HepG2 (cell line): ENCODE results near the gene ACSS1. TPM values are rescaled to one million over a fixed set of nuclear protein-coding genes. Genes with fewer than 3 reads are reported as not detected.

Source experiments
- ATAC-seq: fragments of 200-7000 bp; cut with Tn5 transposase; 3 replicates; pipeline ENCODE4 v1.9.1; 2020; ENCODE audit warnings: mild to moderate bottlenecking, moderate library complexity
- BruUV-seq: library from RNA; stranded (reverse); fragments of 400-500 nt; replicated peaks from 2 replicates; lab custom pipeline; 2021; lab: Mats Ljungman, UMichigan
- CTCF ChIA-PET: fragments of 300-600 bp; formaldehyde crosslinking; extraction: SDS; loops from one replicate; lab custom pipeline; 2021; ENCODE audit warnings: low total read pairs, inconsistent platforms, low intra/inter-chr PET ratio; lab: Yijun Ruan, JAX
- POLR2A ChIA-PET: fragments of 350-600 bp; sonication (Branson Sonifier 250); formaldehyde crosslinking; loops from one replicate; lab custom pipeline; 2020; ENCODE audit warnings: antibody characterized with exemption, inconsistent platforms; lab: Yijun Ruan, JAX
- DNase-seq: peaks from one replicate; pipeline ENCODE4 v3.0.0-alpha.2; 2015; ENCODE audit warnings: low spot score
- FAIRE-seq: peaks from 3 replicates; lab custom pipeline; 2011; peaks lifted over from hg19 to GRCh38; lab: Jason Lieb, UNC
- H2AFZ ChIP-seq: one replicate; pipeline ENCODE4 v1.6.1; 2011; ENCODE audit warnings: low read length, inconsistent platforms
- H3K27ac ChIP-seq: fragments of 300-600 bp; 3 replicates; pipeline ENCODE4 v1.8.0; 2011; ENCODE audit warnings: mixed run types, mild to moderate bottlenecking, mixed read lengths, low read length, inconsistent platforms; ENCODE audit not compliant: insufficient read depth; ENCODE audit errors: extremely low read length
- H3K27me3 ChIP-seq, 2 experiments: fragments of 200-600 bp in 1 of 2; 2 replicates in 1 of 2; 3 replicates in 1 of 2; pipeline versions ENCODE4 v1.6.0 to v1.8.0; 2011; ENCODE audit warnings: low read length in 2 of 2, mild to moderate bottlenecking in 2 of 2, moderate library complexity in 2 of 2, inconsistent platforms in 1 of 2; ENCODE audit not compliant: insufficient read depth in 2 of 2, control insufficient read depth in 1 of 2
- H3K36me3 ChIP-seq, 2 experiments: fragments of 200-600 bp in 1 of 2; replicated peaks in 1 of 2; 2 replicates in 1 of 2; 3 replicates in 1 of 2; pipeline versions ENCODE4 v1.5.1 to v1.8.0; 2011; ENCODE audit warnings: low read length in 2 of 2, inconsistent platforms in 1 of 2; ENCODE audit not compliant: insufficient read depth in 2 of 2, control insufficient read depth in 1 of 2
- H3K4me1 ChIP-seq: 2 replicates; pipeline ENCODE4 v1.5.1; 2012; ENCODE audit warnings: low read length, inconsistent platforms; ENCODE audit not compliant: insufficient read depth
- H3K4me2 ChIP-seq: 2 replicates; pipeline ENCODE4 v1.6.0; 2011; ENCODE audit warnings: low read depth, low read length, inconsistent platforms
- H3K4me3 ChIP-seq, 3 experiments: fragments of 200-600 bp in 1 of 3; sonication (generic), shearing (Covaris generic) in 1 of 3; replicated peaks in 1 of 3; 2 replicates each; pipeline ENCODE4 v1.5.1; 2011 to 2016; ENCODE audit warnings: low read length in 3 of 3, inconsistent platforms in 2 of 3, low read depth in 2 of 3, mild to moderate bottlenecking in 2 of 3, control low read depth in 1 of 3, mixed read lengths in 1 of 3; ENCODE audit not compliant: insufficient read depth in 1 of 3
- H3K79me2 ChIP-seq: one replicate; pipeline ENCODE4 v1.6.1; 2011; ENCODE audit warnings: low read length, inconsistent platforms; ENCODE audit not compliant: insufficient read depth
- H3K9ac ChIP-seq: 2 replicates; pipeline ENCODE4 v1.6.0; 2011; ENCODE audit warnings: mild to moderate bottlenecking, low read depth, low read length, inconsistent platforms; ENCODE audit not compliant: insufficient read depth
- H3K9me3 ChIP-seq: 2 replicates; pipeline ENCODE4 v1.5.1; 2012; ENCODE audit warnings: mild to moderate bottlenecking, low read length
- H4K20me1 ChIP-seq: 2 replicates; pipeline ENCODE4 v1.6.0; 2011; ENCODE audit warnings: inconsistent platforms, mild to moderate bottlenecking, low read length, moderate library complexity; ENCODE audit not compliant: insufficient read depth
- AHDC1 ChIP-seq: sonication (generic); formaldehyde crosslinking; IDR thresholded peaks from 2 replicates; pipeline ENCODE4 v1.5.1; 2020; ENCODE audit warnings: mild to moderate bottlenecking, missing genetic modification reagents, borderline replicate concordance
- AKAP8 ChIP-seq: sonication (generic); formaldehyde crosslinking; IDR thresholded peaks from 2 replicates; pipeline ENCODE4 v1.5.1; 2020; ENCODE audit warnings: mild to moderate bottlenecking, missing genetic modification reagents
- CBX2 ChIP-seq, 2 experiments: fragments of 200-600 bp in 1 of 2; sonication (generic); formaldehyde crosslinking in 1 of 2; IDR thresholded peaks; 2 replicates each; pipeline versions ENCODE4 v1.7.0 to v1.8.1; 2018 to 2022; ENCODE audit warnings: low read depth in 2 of 2, low read length in 1 of 2, mild to moderate bottlenecking in 1 of 2, missing genetic modification reagents in 1 of 2
- GTF3A ChIP-seq: sonication (generic); formaldehyde crosslinking; conservative IDR thresholded peaks from 2 replicates; pipeline ENCODE4 v1.4.0; 2020; ENCODE audit warnings: mild to moderate bottlenecking, missing genetic modification reagents
- NRL ChIP-seq: sonication (generic); formaldehyde crosslinking; IDR thresholded peaks from 2 replicates; pipeline ENCODE4 v1.5.0; 2020; ENCODE audit warnings: missing genetic modification reagents, mild to moderate bottlenecking, moderate library complexity, borderline replicate concordance
- PHF8 ChIP-seq: sonication (generic); formaldehyde crosslinking; IDR thresholded peaks from 2 replicates; pipeline ENCODE4 v1.5.0; 2020; ENCODE audit warnings: missing genetic modification reagents
- PRDM4 ChIP-seq: sonication (generic); formaldehyde crosslinking; IDR thresholded peaks from 2 replicates; pipeline ENCODE4 v1.9.0; 2021; ENCODE audit warnings: missing genetic modification reagents, borderline replicate concordance
- SATB2 ChIP-seq: sonication (generic); formaldehyde crosslinking; IDR thresholded peaks from 2 replicates; pipeline ENCODE4 v1.5.0; 2020; ENCODE audit warnings: missing genetic modification reagents
- SOX13 ChIP-seq, 3 experiments: fragments of 450-650 bp in 1 of 3; sonication (generic) in 1 of 3; formaldehyde crosslinking in 1 of 3; IDR thresholded peaks in 2 of 3; conservative IDR thresholded peaks in 1 of 3; 2 replicates each; pipeline versions ENCODE4 v1.5.0 to v1.6.1; 2016 to 2020; ENCODE audit warnings: antibody characterized with exemption in 1 of 3, mild to moderate bottlenecking in 1 of 3, missing compliant biosample characterization in 1 of 3, missing genetic modification reagents in 1 of 3, moderate library complexity in 1 of 3
- UBTF ChIP-seq: sonication (generic); formaldehyde crosslinking; IDR thresholded peaks from 2 replicates; pipeline ENCODE4 v1.4.0; 2020; ENCODE audit warnings: mild to moderate bottlenecking, missing genetic modification reagents
- YEATS4 ChIP-seq: sonication (generic); formaldehyde crosslinking; IDR thresholded peaks from 2 replicates; pipeline ENCODE4 v1.4.0; 2020; ENCODE audit warnings: missing genetic modification reagents, borderline replicate concordance
- ZNF713 ChIP-seq: sonication (generic); formaldehyde crosslinking; IDR thresholded peaks from 2 replicates; pipeline ENCODE4 v1.4.0; 2020; ENCODE audit warnings: mild to moderate bottlenecking, missing genetic modification reagents
- ZSCAN25 ChIP-seq: sonication (generic); formaldehyde crosslinking; IDR thresholded peaks from 2 replicates; pipeline ENCODE4 v1.8.0; 2022; ENCODE audit warnings: mild to moderate bottlenecking, missing genetic modification reagents
- whole genome bisulfite sequencing: methylation state at CpG from one replicate; pipeline ENCODE4 v1.1.6; 2017; ENCODE audit warnings: low lambda C conversion rate; 5-methylcytosine and 5-hydroxymethylcytosine counted together
- in situ Hi-C: cut with HindIII; loops from 2 replicates; pipeline ENCODE4 v1.10.0; 2017; ENCODE audit warnings: low pct_unique_long_range_greater_than_20kb; ENCODE audit not compliant: extremely low pct_ligation_motif_present
- intact Hi-C: fragments of 100-400 bp; cut with micrococcal nuclease; formaldehyde crosslinking; loops from one replicate; pipeline ENCODE4 v1.10.0; 2022; ENCODE audit not compliant: unreplicated experiment
- polyA plus RNA-seq, 8 experiments: library from polyadenylated mRNA; depleted of rRNA in 3 of 8; stranded (reverse) in 7 of 8; unstranded in 1 of 8; fragments of >200 nt; fragmentation: Illumina TruSeq in 4 of 8; extraction: Trizol in 4 of 8; gene quantifications; 2 replicates each; pipeline versions ENCODE4 v1.2.1 to v1.2.3, GENCODE V29; 2011 to 2016; ENCODE audit warnings: low read depth in 4 of 8, missing spikeins in 1 of 8, mixed read lengths in 1 of 8; ENCODE audit not compliant: insufficient read depth in 1 of 8
- total RNA-seq, 5 experiments: library from RNA; depleted of rRNA; stranded (reverse); fragments of >200 nt; fragmentation: Illumina TruSeq; extraction: Trizol; gene quantifications; 2 replicates each; pipeline ENCODE4 v1.2.3, GENCODE V29; 2016; ENCODE audit warnings: low read depth in 1 of 5

The ACSS1 gene
- total and polyA plus RNA-seq, 2 of the 13 experiments (the other 11 are each of a cell fraction or from before 2014, with no cell fraction given), result 15.2 to 41.6 TPM

GRCh38 chr20:25024171-25024570 lies 33.8 kb downstream of the ACSS1 start:
- DNase-seq, result no peak
- BruUV-seq, result no TSS peak

More at GRCh38 chr20:25024171-25024570, 33.8 kb downstream of the ACSS1 start:
- ATAC-seq, result no peak
- CTCF ChIA-PET, result no interaction called here
- in situ Hi-C loops, result no loop called here
- peaks cover 17% of the 10 kb centered on the region for H3K4me1 ChIP-seq
- H3K27me3 ChIP-seq, result peaks cover 0 to 2% of the 10 kb centered on the region in 2 experiments; a peak in 1 of 5 replicates
- H3K36me3 ChIP-seq, result no peaks in the 10 kb centered on the region
- no peaks in the 10 kb centered on the region for H4K20me1 ChIP-seq
- H3K27ac ChIP-seq, result no peak overlapping the region
- H3K9ac ChIP-seq, result no peak overlapping the region
- H3K4me2 ChIP-seq, result no peak overlapping the region
- no peak for FAIRE-seq
- WGBS, result 65% methylated on average over 4 of the region's 4 CpGs
- TF ChIP-seq PRDM4, result no peak
- TF ChIP-seq AHDC1, result no peak
- TF ChIP-seq ZNF713 (CRISPR knock-in tag), result no peak
- TF ChIP-seq CBX2 (IDR thresholded peaks at IDR 0.05; ENCODE audit: low read depth, low read length), result no peak
- TF ChIP-seq CBX2 (CRISPR knock-in tag; IDR thresholded peaks at IDR 0.05; ENCODE audit: low read depth), result no peak
- TF ChIP-seq NRL (CRISPR knock-in tag), result no peak
- no peak for TF ChIP-seq UBTF (CRISPR knock-in tag)
- TF ChIP-seq PHF8 (CRISPR knock-in tag), result no peak
- no peak for TF ChIP-seq ZSCAN25 (CRISPR knock-in tag)
- TF ChIP-seq GTF3A, result no peak
- TF ChIP-seq AKAP8 (CRISPR knock-in tag), result no peak
- TF ChIP-seq YEATS4 (CRISPR knock-in tag), result no peak
- TF ChIP-seq SATB2 (CRISPR knock-in tag), result no peak
- no peak for TF ChIP-seq SOX13 (IDR thresholded peaks at IDR 0.05)
- no peak for TF ChIP-seq SOX13 (CRISPR knock-in tag; conservative IDR thresholded peaks at IDR 0.05 in 1 of 2, IDR thresholded peaks at IDR 0.05 in 1 of 2)
- POLR2A ChIA-PET, result interaction anchor here (1.0 to 1.1 kb wide), 2 partner anchors 8 to 30 kb away, joined by 4 read pairs; no protein-coding TSS in a partner anchor
- no peak overlapping the region for H3K4me3 ChIP-seq
- no peaks in the 10 kb centered on the region for H3K9me3 ChIP-seq
- H2AFZ ChIP-seq, result no peak overlapping the region
- H3K79me2 ChIP-seq, result no peaks in the 10 kb centered on the region
- intact Hi-C loops, result no loop called here
